Lung (tissue), 12 donors: Measurements from ENCODE around the gene MYOD1. TPM values are rescaled to one million over a fixed set of nuclear protein-coding genes. Genes with fewer than 3 reads are reported as not detected.

Source experiments
- ATAC-seq: fragments of 200-7000 bp; cut with Tn5 transposase; one replicate; pipeline ENCODE4 v1.9.1; 2020; ENCODE audit warnings: moderate number of reproducible peaks; ENCODE audit not compliant: insufficient read depth, low FRiP score
- DNase-seq, 3 donors: peaks; one replicate each; pipeline ENCODE4 v3.0.0-alpha.2; 2013 to 2017
- H3K27ac ChIP-seq, 2 donors: one replicate each; pipeline ENCODE4 v1.5.1; 2013; ENCODE audit warnings: mild to moderate bottlenecking in 2 of 2, moderate library complexity in 2 of 2, control low read depth in 1 of 2, inconsistent platforms in 1 of 2, low read depth in 1 of 2, low read length in 1 of 2
- H3K27me3 ChIP-seq, 3 donors: one replicate each; pipeline ENCODE4 v1.5.1; 2013; ENCODE audit warnings: low read length in 2 of 3; ENCODE audit not compliant: control insufficient read depth in 3 of 3, insufficient read depth in 3 of 3
- H3K36me3 ChIP-seq, 4 donors: one replicate each; pipeline ENCODE4 v1.5.1; 2013; ENCODE audit warnings: low read length in 4 of 4, mild to moderate bottlenecking in 1 of 4, moderate library complexity in 1 of 4; ENCODE audit not compliant: control insufficient read depth in 4 of 4, insufficient read depth in 4 of 4
- H3K4me1 ChIP-seq, 5 donors: one replicate each; pipeline ENCODE4 v1.5.1; 2013; ENCODE audit warnings: low read length in 5 of 5, mild to moderate bottlenecking in 2 of 5, moderate library complexity in 1 of 5; ENCODE audit not compliant: control insufficient read depth in 5 of 5, insufficient read depth in 5 of 5
- H3K4me3 ChIP-seq: one replicate; pipeline ENCODE4 v1.5.1; 2013; ENCODE audit warnings: mild to moderate bottlenecking, control low read depth, moderate library complexity
- H3K9ac ChIP-seq, 2 donors: one replicate each; pipeline ENCODE4 v1.5.1; 2013; ENCODE audit warnings: low read length in 2 of 2, control low read depth in 1 of 2; ENCODE audit not compliant: insufficient read depth in 1 of 2
- H3K9me3 ChIP-seq, 4 donors: one replicate each; pipeline ENCODE4 v1.5.1; 2013; ENCODE audit warnings: low read length in 3 of 4, mild to moderate bottlenecking in 1 of 4, moderate library complexity in 1 of 4; ENCODE audit not compliant: control insufficient read depth in 4 of 4, insufficient read depth in 3 of 4
- WGBS, 2 donors: extraction: QIAGEN DNeasy Blood & Tissue Kit; methylation state at CpG; one replicate each; pipeline ENCODE4 v1.1.7; 2013; 5-methylcytosine and 5-hydroxymethylcytosine counted together
- polyA plus RNA-seq, 2 donors: library from polyadenylated mRNA; stranded (reverse); fragments of 200-250 nt; gene quantifications; one replicate each; pipeline ENCODE4 v1.2.1, GENCODE V29; 2013
- total RNA-seq, 2 donors: library from RNA; depleted of rRNA in 1 of 2; stranded (reverse); fragments of >200 nt in 1 of 2; gene quantifications; one replicate each; pipeline ENCODE4 v1.2.1, GENCODE V29; 2014 to 2021
- TF ChIP-seq, protein P1 (sequence below): IDR thresholded peaks from 2 replicates; pipeline ENCODE4 v1.5.1; 2012; ENCODE audit warnings: mild to moderate bottlenecking; ENCODE audit errors: control extremely low read depth, extremely low read depth
- donor health status: control.
- donor health status: control.
- donor health status: Bipolar disorder and iron deficiency.
- donor health status: healthy.
- donor health status: DM: yes; HTN: yes; CAD: no.

MYOD1 gene
- total and polyA plus RNA-seq, 4 donors: not detected

DNA sequence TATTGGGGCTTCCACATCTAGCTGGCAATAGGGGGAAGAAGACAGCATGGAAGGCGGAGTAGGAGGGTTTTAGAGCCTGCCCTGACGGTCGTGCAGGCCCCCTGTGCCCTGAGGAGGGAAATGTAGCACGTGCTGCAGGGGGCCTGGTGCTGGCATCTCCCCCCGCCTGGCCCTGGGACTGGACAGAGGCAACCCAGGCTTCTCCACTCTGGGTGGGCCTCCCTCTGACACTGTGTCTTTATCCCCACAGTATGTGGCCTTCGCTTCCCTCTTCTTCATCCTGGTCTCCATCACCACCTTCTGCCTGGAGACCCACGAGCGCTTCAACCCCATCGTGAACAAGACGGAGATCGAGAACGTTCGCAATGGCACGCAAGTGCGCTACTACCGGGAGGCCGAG lies 52.0 kb downstream of the MYOD1 start:
- no peak overlapping the region for H3K9ac ChIP-seq
- H3K27me3 ChIP-seq: no peaks in the 10 kb centered on the region
- peaks cover 0 to 4% (median 0%) of the 10 kb centered on the region in 5 donors for H3K4me1 ChIP-seq
- DNase-seq: no peak
- no peaks in the 10 kb centered on the region for H3K36me3 ChIP-seq
- no peak overlapping the region for H3K4me3 ChIP-seq
- H3K9me3 ChIP-seq: no peaks in the 10 kb centered on the region
- WGBS, 2 donors: 93 to 95% methylated on average over 17 of the region's 17 CpGs
- no peak for ATAC-seq
- H3K27ac ChIP-seq: no peak overlapping the region
- TF ChIP-seq, protein P1, sequence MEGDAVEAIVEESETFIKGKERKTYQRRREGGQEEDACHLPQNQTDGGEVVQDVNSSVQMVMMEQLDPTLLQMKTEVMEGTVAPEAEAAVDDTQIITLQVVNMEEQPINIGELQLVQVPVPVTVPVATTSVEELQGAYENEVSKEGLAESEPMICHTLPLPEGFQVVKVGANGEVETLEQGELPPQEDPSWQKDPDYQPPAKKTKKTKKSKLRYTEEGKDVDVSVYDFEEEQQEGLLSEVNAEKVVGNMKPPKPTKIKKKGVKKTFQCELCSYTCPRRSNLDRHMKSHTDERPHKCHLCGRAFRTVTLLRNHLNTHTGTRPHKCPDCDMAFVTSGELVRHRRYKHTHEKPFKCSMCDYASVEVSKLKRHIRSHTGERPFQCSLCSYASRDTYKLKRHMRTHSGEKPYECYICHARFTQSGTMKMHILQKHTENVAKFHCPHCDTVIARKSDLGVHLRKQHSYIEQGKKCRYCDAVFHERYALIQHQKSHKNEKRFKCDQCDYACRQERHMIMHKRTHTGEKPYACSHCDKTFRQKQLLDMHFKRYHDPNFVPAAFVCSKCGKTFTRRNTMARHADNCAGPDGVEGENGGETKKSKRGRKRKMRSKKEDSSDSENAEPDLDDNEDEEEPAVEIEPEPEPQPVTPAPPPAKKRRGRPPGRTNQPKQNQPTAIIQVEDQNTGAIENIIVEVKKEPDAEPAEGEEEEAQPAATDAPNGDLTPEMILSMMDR: no peak

Other genes starting within 250 kb of the MYOD1 start
- gene ABCC8, start 242.7 kb upstream of the MYOD1 start, total RNA-seq: 1 to 10 TPM; 1.2 to 3.9 TPM
- gene ABCC8, start 242.7 kb upstream of the MYOD1 start, polyA plus RNA-seq: 10 to 100 TPM in 1 of 2 donors, 1 to 10 TPM in 1; 2.4 to 14.9 TPM
- under 1 TPM; 0.11 to 0.55 TPM for gene USH1C, start 175.2 kb upstream of the MYOD1 start, total RNA-seq
- under 1 TPM; 0.10 to 0.14 TPM for gene USH1C, start 175.2 kb upstream of the MYOD1 start, polyA plus RNA-seq
- under 1 TPM in 1 of 2 donors, not detected in 1; 0.11 TPM for gene OTOG, start 172.3 kb upstream of the MYOD1 start, total RNA-seq
- not detected for gene OTOG, start 172.3 kb upstream of the MYOD1 start, polyA plus RNA-seq
- not detected for gene KCNC1, start 15.2 kb downstream of the MYOD1 start, total RNA-seq
- under 1 TPM in 1 of 2 donors, not detected in 1; 0.01 TPM for gene KCNC1, start 15.2 kb downstream of the MYOD1 start, polyA plus RNA-seq